SH-SY5Y (cell line): ENCODE data around the gene USP17L10.
"Not testable (repeated sequence)": the region's sequence is repeated elsewhere in the genome, so short reads cannot be mapped to it uniquely, and the experiment has no call there.

Experiments
- GATA2 ChIP-seq: IDR thresholded peaks from 2 replicates; pipeline ENCODE4 v1.6.1; 2011; ENCODE audit warnings: mild to moderate bottlenecking, low read depth, low read length
- GATA3 ChIP-seq: IDR thresholded peaks from 2 replicates; pipeline ENCODE4 v1.6.1; 2011; ENCODE audit warnings: low read depth, mild to moderate bottlenecking, low read length, moderate library complexity

USP17L10 gene

DNA sequence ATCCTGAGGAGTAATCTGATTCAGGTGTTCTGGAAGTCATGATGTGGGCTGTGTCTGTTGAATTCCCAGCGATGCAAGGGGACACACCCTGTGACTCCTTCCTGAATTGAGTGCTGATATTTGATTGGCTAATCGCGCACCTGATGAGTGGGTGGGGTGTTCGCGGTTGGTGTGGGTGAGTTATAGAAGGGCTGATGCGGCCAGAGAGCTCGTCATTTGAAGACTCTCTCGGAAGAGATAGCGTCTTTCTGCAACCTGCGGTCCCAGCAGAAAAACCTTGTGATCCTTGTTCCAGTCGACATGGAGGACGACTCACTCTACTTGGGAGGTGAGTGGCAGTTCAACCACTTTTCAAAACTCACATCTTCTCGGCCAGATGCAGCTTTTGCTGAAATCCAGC, at the start of gene USP17L10:
TSS of gene USP17L10 (plus strand) at position 301 of the 400 bp plus-strand sequence. CDS start at position 301, 0 bp downstream.
- TF ChIP-seq GATA2, GATA3: not testable (repeated sequence)

DNA sequence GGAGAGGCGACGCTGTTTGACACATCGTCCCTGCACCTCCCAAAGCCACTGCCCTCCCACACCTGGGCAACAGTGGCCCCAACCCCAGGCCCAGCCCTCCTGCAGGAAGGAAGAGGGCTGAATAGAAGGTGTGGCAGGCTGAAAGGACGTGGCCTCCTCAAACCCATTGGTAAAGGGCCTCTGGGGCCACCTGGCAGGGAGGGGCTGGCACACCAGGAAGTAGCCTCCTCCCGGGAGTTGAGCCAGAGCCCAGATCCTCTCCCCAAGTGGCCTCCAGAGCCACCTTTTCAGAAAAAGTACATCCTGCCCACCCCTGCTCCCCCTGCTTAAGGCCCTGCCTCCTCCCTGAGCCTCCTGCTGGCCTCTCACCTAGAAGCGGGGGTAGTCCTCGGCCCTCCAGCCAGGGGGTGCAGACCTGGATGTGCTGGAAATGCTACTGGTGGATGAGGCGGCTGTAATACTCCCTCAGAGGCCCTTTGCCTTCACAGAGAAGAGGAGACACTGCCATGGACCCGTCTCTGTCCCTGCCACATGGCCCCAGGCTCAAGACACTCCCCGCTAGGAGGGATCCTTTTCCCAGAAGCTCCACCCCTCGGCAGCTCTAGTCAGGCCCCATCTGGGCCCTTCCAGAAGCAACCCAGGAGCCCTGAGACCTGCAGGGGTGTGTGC, 40.5 kb upstream of the USP17L10 start, which contains the start of gene FAM90A26:
TSS of gene FAM90A26 (plus strand) at position 619 of the 669 bp plus-strand sequence. CDS start 2,764 bp downstream, outside the sequence.
- TF ChIP-seq GATA2, GATA3: not testable (repeated sequence)

- not testable (repeated sequence) for TF ChIP-seq GATA3, GATA2
These were observed 4.6 kb downstream of the USP17L10 start, which contains the start of gene USP17L11 for GRCh38 chr4:9215105-9215504. TSS of gene USP17L11 (plus strand) at chr4:9215405. CDS start at chr4:9215405, 0 bp downstream.

GRCh38 chr4:9219852-9220251, 9.4 kb downstream of the USP17L10 start, which contains the start of gene USP17L12:
TSS of gene USP17L12 (plus strand) at chr4:9220152. CDS start at chr4:9220152, 0 bp downstream.
- not testable (repeated sequence) for TF ChIP-seq GATA2, GATA3

GRCh38 chr4:9224596-9224995, 14.1 kb downstream of the USP17L10 start, which contains the start of gene USP17L13:
TSS of gene USP17L13 (plus strand) at chr4:9224896. CDS start at chr4:9224896, 0 bp downstream.
- TF ChIP-seq GATA2, GATA3: not testable (repeated sequence)

DNA sequence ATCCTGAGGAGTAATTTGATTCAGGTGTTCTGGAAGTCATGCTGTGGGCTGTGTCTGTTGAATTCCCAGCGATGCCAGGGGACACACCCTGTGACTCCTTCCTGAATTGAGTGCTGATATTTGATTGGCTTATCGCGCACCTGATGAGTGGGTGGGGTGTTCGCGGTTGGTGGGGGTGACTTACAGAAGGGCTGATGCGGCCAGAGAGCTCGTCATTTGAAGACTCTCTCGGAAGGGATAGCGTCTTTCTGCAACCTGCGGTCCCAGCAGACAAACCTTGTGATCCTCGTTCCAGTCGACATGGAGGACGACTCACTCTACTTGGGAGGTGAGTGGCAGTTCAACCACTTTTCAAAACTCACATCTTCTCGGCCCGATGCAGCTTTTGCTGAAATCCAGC, 23.6 kb downstream of the USP17L10 start, which contains the start of gene USP17L15:
TSS of gene USP17L15 (plus strand) at position 301 of the 400 bp plus-strand sequence. CDS start at position 301, 0 bp downstream.
- TF ChIP-seq GATA3, GATA2: not testable (repeated sequence)

- TF ChIP-seq GATA3, GATA2: not testable (repeated sequence)
These were observed 33.1 kb downstream of the USP17L10 start, which contains the start of gene USP17L17 for GRCh38 chr4:9243579-9243978. TSS of gene USP17L17 (plus strand) at chr4:9243879. CDS start at chr4:9243879, 0 bp downstream.

DNA sequence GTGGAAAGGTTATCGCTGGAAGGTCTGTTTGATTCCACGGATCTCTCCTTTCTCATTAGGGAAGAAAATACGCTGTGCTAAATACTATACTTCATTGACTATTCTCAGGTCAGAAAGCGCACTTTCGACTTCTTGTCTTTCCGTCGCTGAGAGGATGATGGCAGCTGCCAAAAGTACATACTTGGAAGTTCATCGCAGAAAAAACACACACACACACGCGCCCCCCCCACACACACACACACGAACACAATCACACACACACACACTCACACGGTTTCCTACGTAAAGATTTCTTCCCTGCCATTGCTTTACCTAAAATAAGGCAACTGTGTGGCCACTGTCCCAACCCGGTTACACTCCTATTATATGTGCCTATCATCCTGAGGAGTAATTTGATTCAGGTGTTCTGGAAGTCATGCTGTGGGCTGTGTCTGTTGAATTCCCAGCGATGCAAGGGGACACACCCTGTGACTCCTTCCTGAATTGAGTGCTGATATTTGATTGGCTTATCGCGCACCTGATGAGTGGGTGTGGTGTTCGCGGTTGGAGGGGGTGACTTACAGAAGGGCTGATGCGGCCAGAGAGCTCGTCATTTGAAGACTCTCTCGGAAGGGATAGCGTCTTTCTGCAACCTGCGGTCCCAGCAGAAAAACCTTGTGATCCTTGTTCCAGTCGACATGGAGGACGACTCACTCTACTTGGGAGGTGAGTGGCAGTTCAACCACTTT, 37.7 kb downstream of the USP17L10 start, which contains the start of gene USP17L18:
TSS of gene USP17L18 (plus strand) at position 678 of the 728 bp plus-strand sequence. CDS start at position 678, 0 bp downstream.
- TF ChIP-seq GATA3, GATA2: not testable (repeated sequence)

DNA sequence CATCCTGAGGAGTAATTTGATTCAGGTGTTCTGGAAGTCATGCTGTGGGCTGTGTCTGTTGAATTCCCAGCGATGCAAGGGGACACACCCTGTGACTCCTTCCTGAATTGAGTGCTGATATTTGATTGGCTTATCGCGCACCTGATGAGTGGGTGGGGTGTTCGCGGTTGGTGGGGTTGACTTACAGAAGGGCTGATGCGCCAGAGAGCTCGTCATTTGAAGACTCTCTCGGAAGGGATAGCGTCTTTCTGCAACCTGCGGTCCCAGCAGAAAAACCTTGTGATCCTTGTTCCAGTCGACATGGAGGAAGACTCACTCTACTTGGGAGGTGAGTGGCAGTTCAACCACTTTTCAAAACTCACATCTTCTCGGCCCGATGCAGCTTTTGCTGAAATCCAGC, 42.6 kb downstream of the USP17L10 start, which contains the start of gene USP17L19:
TSS of gene USP17L19 (plus strand) at position 301 of the 400 bp plus-strand sequence. CDS start at position 301, 0 bp downstream.
- TF ChIP-seq GATA3, GATA2: not testable (repeated sequence)

- TF ChIP-seq GATA3, GATA2: not testable (repeated sequence)
These were observed 47.4 kb downstream of the USP17L10 start, which contains the start of gene USP17L20 for GRCh38 chr4:9257824-9258223. TSS of gene USP17L20 (plus strand) at chr4:9258124. CDS start at chr4:9258124, 0 bp downstream.
